Pons (tissue), 1 donor: Measurements from ENCODE around the gene GJD4.

Experiments used
- DNase-seq: peaks from one replicate; pipeline ENCODE4 v3.0.0-alpha.2; 2016; ENCODE audit warnings: low spot score

The GJD4 gene

GRCh38 chr10:35626971-35627507, 21.9 kb downstream of the GJD4 start:
- DNase-seq: no peak

- no peak for DNase-seq
Measured at GRCh38 chr10:35631404-35631803, 26.3 kb downstream of the GJD4 start.

- DNase-seq: no peak
Measured at GRCh38 chr10:35632027-35632426, 26.9 kb downstream of the GJD4 start.

- no peak for DNase-seq
Measured at GRCh38 chr10:35633006-35633980, 28.2 kb downstream of the GJD4 start.

GRCh38 chr10:35635576-35635975, 30.4 kb downstream of the GJD4 start:
- DNase-seq: peak; percentile 84

GRCh38 chr10:35636956-35637355, 31.8 kb downstream of the GJD4 start:
- no peak for DNase-seq

GRCh38 chr10:35637462-35637861, 32.3 kb downstream of the GJD4 start:
- DNase-seq: no peak

- DNase-seq: no peak
Measured at GRCh38 chr10:35638101-35638500, 33.0 kb downstream of the GJD4 start.

GRCh38 chr10:35639021-35639727, 34.0 kb downstream of the GJD4 start:
- no peak for DNase-seq

GRCh38 chr10:35639728-35640401, 34.7 kb downstream of the GJD4 start:
- no peak for DNase-seq

GRCh38 chr10:35640474-35640873, 35.3 kb downstream of the GJD4 start:
- DNase-seq: peak; percentile 36

GRCh38 chr10:35640951-35641675, 36.0 kb downstream of the GJD4 start:
- no peak for DNase-seq

GRCh38 chr10:35641676-35642034, 36.5 kb downstream of the GJD4 start:
- DNase-seq: no peak

- DNase-seq: peak; percentile 90
Measured at GRCh38 chr10:35642035-35642792, 37.1 kb downstream of the GJD4 start, which contains the start of gene FZD8. TSS of gene FZD8 (minus strand) at chr10:35642296. CDS start at chr10:35641429, 867 bp downstream.

GRCh38 chr10:35642793-35643114, 37.6 kb downstream of the GJD4 start:
- no peak for DNase-seq

- peak; percentile 45 for DNase-seq
Measured at GRCh38 chr10:35643151-35644049, 38.3 kb downstream of the GJD4 start.

GRCh38 chr10:35644050-35644950, 39.2 kb downstream of the GJD4 start:
- DNase-seq: no peak

- no peak for DNase-seq
Measured at GRCh38 chr10:35650894-35651293, 45.8 kb downstream of the GJD4 start.

- DNase-seq: no peak
Measured at GRCh38 chr10:35652824-35653223, 47.7 kb downstream of the GJD4 start.
